ENCODE measurements around the gene MAD1L1.
A peak's percentile ranks its signal among the peaks of the same experiment; 100 is the strongest.

Gene MAD1L1

GRCh38 chr7:2199528-2199927, 33.2 kb downstream of the MAD1L1 start:
- DNase-seq, result no peak

- DNase-seq, result no peak
These were observed 34.0 kb downstream of the MAD1L1 start for GRCh38 chr7:2198760-2199159.

- no peak for DNase-seq
These were observed 34.5 kb downstream of the MAD1L1 start for GRCh38 chr7:2198206-2198605.

- DNase-seq, result no peak
These were observed 35.1 kb downstream of the MAD1L1 start for GRCh38 chr7:2197436-2198155.

GRCh38 chr7:2196381-2197378, 36.1 kb downstream of the MAD1L1 start:
- DNase-seq, result no peak

- DNase-seq, result no peak
These were observed 37.1 kb downstream of the MAD1L1 start for GRCh38 chr7:2195400-2196246.

- DNase-seq, result no peak
These were observed 39.0 kb downstream of the MAD1L1 start for GRCh38 chr7:2193575-2194305.

GRCh38 chr7:2192831-2193534, 39.8 kb downstream of the MAD1L1 start:
- no peak for DNase-seq

- no peak for DNase-seq
These were observed 41.7 kb downstream of the MAD1L1 start for GRCh38 chr7:2191016-2191415.

GRCh38 chr7:2190531-2190930, 42.2 kb downstream of the MAD1L1 start:
- DNase-seq, result no peak

GRCh38 chr7:2186166-2186565, 46.6 kb downstream of the MAD1L1 start:
- DNase-seq, result no peak

- DNase-seq, result no peak
These were observed 47.0 kb downstream of the MAD1L1 start for GRCh38 chr7:2185715-2186114.

GRCh38 chr7:2182461-2182860, 50.3 kb downstream of the MAD1L1 start:
- no peak for DNase-seq

GRCh38 chr7:2181077-2181854, 51.5 kb downstream of the MAD1L1 start:
- DNase-seq, result no peak

GRCh38 chr7:2180081-2180480, 52.7 kb downstream of the MAD1L1 start:
- DNase-seq, result no peak

- DNase-seq, result peak; percentile 60
These were observed 57.2 kb downstream of the MAD1L1 start for GRCh38 chr7:2175514-2175913.

GRCh38 chr7:2175091-2175490, 57.7 kb downstream of the MAD1L1 start:
- no peak for DNase-seq

- DNase-seq, result peak; percentile 7
These were observed 59.4 kb downstream of the MAD1L1 start for GRCh38 chr7:2173189-2173827.

GRCh38 chr7:2172311-2173188, 60.2 kb downstream of the MAD1L1 start:
- DNase-seq, result peak; percentile 4
